GM23338 (cell line): ENCODE data around the gene SIGMAR1. TPM values are rescaled to one million over a fixed set of nuclear protein-coding genes. Genes with fewer than 3 reads are reported as not detected.

ENCODE experiments used
- ATAC-seq: fragments of 200-7000 bp; cut with Tn5 transposase; 3 replicates; pipeline ENCODE4 v1.9.1; 2020
- DNase-seq: peaks from one replicate; pipeline ENCODE4 v3.0.0-alpha.2; 2015; ENCODE audit warnings: low spot score
- H2AFZ ChIP-seq: fragments of 200-600 bp; sonication (generic); 2 replicates; pipeline ENCODE4 v1.8.0; 2016; ENCODE audit warnings: antibody characterized with exemption, mild to moderate bottlenecking, moderate library complexity
- H3F3A ChIP-seq: fragments of 200-600 bp; sonication (generic); replicated peaks from 2 replicates; pipeline ENCODE4 v1.8.0; 2017; ENCODE audit warnings: antibody characterized with exemption, mixed run types, low read depth
- H3K27ac ChIP-seq: fragments of 200-600 bp; sonication (generic); 2 replicates; pipeline ENCODE4 v1.6.1; 2016; ENCODE audit warnings: low read depth
- H3K27me3 ChIP-seq: fragments of 200-600 bp; sonication (generic); 2 replicates; pipeline ENCODE4 v1.8.0; 2016; ENCODE audit warnings: mild to moderate bottlenecking, mixed run types, moderate library complexity; ENCODE audit not compliant: insufficient read depth
- H3K36me3 ChIP-seq: fragments of 200-600 bp; sonication (generic); 2 replicates; pipeline ENCODE4 v1.8.0; 2016; ENCODE audit warnings: mild to moderate bottlenecking; ENCODE audit not compliant: insufficient read depth
- H3K4me1 ChIP-seq: fragments of 200-600 bp; sonication (generic); 2 replicates; pipeline ENCODE4 v1.8.0; 2016; ENCODE audit warnings: mild to moderate bottlenecking, moderate library complexity; ENCODE audit not compliant: insufficient read depth
- H3K4me2 ChIP-seq: fragments of 200-600 bp; sonication (generic); 2 replicates; pipeline ENCODE4 v1.7.1; 2017; ENCODE audit warnings: mixed run types
- H3K4me3 ChIP-seq: fragments of 200-600 bp; sonication (generic); 2 replicates; pipeline ENCODE4 v1.6.1; 2016; ENCODE audit warnings: mixed run types
- H3K79me2 ChIP-seq: fragments of 200-600 bp; sonication (generic); replicated peaks from 2 replicates; pipeline ENCODE4 v1.8.0; 2017; ENCODE audit warnings: mild to moderate bottlenecking; ENCODE audit not compliant: insufficient read depth
- H3K9me2 ChIP-seq: fragments of 200-600 bp; sonication (generic); 2 replicates; pipeline ENCODE4 v1.8.0; 2017; ENCODE audit not compliant: insufficient read depth
- H4K20me1 ChIP-seq: fragments of 200-600 bp; sonication (generic); replicated peaks from 2 replicates; pipeline ENCODE4 v1.8.0; 2017; ENCODE audit warnings: mild to moderate bottlenecking; ENCODE audit not compliant: insufficient read depth
- H3K27ac Mint-ChIP-seq: 2 replicates; pipeline ENCODE4 v1.8.0; 2020; ENCODE audit warnings: inconsistent platforms, mild to moderate bottlenecking, moderate library complexity, mixed read lengths
- H3K27me3 Mint-ChIP-seq: 3 replicates; pipeline ENCODE4 v1.8.0; 2022; ENCODE audit warnings: low read depth, mild to moderate bottlenecking, moderate library complexity, mixed read lengths, inconsistent platforms; ENCODE audit not compliant: insufficient read depth, poor library complexity
- H3K36me3 Mint-ChIP-seq: 3 replicates; pipeline ENCODE4 v1.8.0; 2021; ENCODE audit warnings: low read depth, mild to moderate bottlenecking, inconsistent platforms, moderate library complexity, mixed read lengths
- H3K4me1 Mint-ChIP-seq: 3 replicates; pipeline ENCODE4 v1.8.0; 2020; ENCODE audit warnings: mild to moderate bottlenecking, inconsistent platforms, mixed read lengths
- H3K4me3 Mint-ChIP-seq: 3 replicates; pipeline ENCODE4 v1.8.0; 2021; ENCODE audit warnings: moderate library complexity, mild to moderate bottlenecking, inconsistent platforms, mixed read lengths
- H3K9me3 Mint-ChIP-seq: 3 replicates; pipeline ENCODE4 v1.8.0; 2020; ENCODE audit warnings: moderate library complexity, mild to moderate bottlenecking, inconsistent platforms, mixed read lengths
- CREB1 ChIP-seq: fragments of 250-450 bp; sonication (Bioruptor Pico); IDR thresholded peaks from 2 replicates; pipeline ENCODE4 v1.5.0; 2020; ENCODE audit warnings: low read depth, mild to moderate bottlenecking, moderate library complexity
- CTCF ChIP-seq, 2 experiments: fragments of 200-600 bp in 1 of 2; sonication (generic) in 1 of 2; conservative IDR thresholded peaks; 2 replicates each; pipeline versions ENCODE4 v1.5.1 to v1.6.1; 2016 to 2017; ENCODE audit warnings: antibody characterized with exemption in 2 of 2, low read depth in 2 of 2, mild to moderate bottlenecking in 2 of 2, moderate library complexity in 1 of 2
- ETS1 ChIP-seq: IDR thresholded peaks from 2 replicates; pipeline ENCODE4 v1.6.1; 2016; ENCODE audit warnings: antibody characterized with exemption
- EZH2 ChIP-seq: fragments of 200-600 bp; sonication (generic); IDR thresholded peaks from one replicate; pipeline ENCODE4 v1.8.0; 2017; ENCODE audit warnings: antibody characterized with exemption, mild to moderate bottlenecking, low read depth; ENCODE audit not compliant: unreplicated experiment
- EZH2phosphoT487 ChIP-seq: fragments of 200-600 bp; sonication (generic); IDR thresholded peaks from one replicate; pipeline ENCODE4 v1.8.1; 2018; ENCODE audit warnings: antibody characterized with exemption; ENCODE audit not compliant: unreplicated experiment
- JUNB ChIP-seq: IDR thresholded peaks from one replicate; pipeline ENCODE4 v1.6.1; 2016; ENCODE audit warnings: antibody characterized with exemption; ENCODE audit not compliant: unreplicated experiment
- NANOG ChIP-seq: IDR thresholded peaks from 2 replicates; pipeline ENCODE4 v1.6.1; 2016; ENCODE audit warnings: antibody characterized with exemption, borderline replicate concordance
- POLR2AphosphoS5 ChIP-seq: IDR thresholded peaks from 2 replicates; pipeline ENCODE4 v1.6.1; 2016; ENCODE audit warnings: antibody characterized with exemption, low read depth
- REST ChIP-seq: IDR thresholded peaks from one replicate; pipeline ENCODE4 v1.6.1; 2018; ENCODE audit warnings: antibody characterized with exemption; ENCODE audit not compliant: unreplicated experiment
- STAT1 ChIP-seq: IDR thresholded peaks from one replicate; pipeline ENCODE4 v1.6.1; 2016; ENCODE audit warnings: antibody characterized with exemption; ENCODE audit not compliant: unreplicated experiment
- ZNF114 ChIP-seq: fragments of 250-450 bp; sonication (Bioruptor Pico); IDR thresholded peaks from 2 replicates; pipeline ENCODE4 v1.5.0; 2020; ENCODE audit warnings: mild to moderate bottlenecking, moderate library complexity
- ZNF331 ChIP-seq: fragments of 250-450 bp; sonication (Bioruptor Pico); IDR thresholded peaks from 2 replicates; pipeline ENCODE4 v1.5.0; 2020; ENCODE audit warnings: low read depth, mild to moderate bottlenecking, moderate library complexity
- ZNF462 ChIP-seq: fragments of 250-450 bp; sonication (Bioruptor Pico); IDR thresholded peaks from 2 replicates; pipeline ENCODE4 v1.5.0; 2020; ENCODE audit warnings: mild to moderate bottlenecking, moderate library complexity
- polyA plus RNA-seq: library from polyadenylated mRNA; unstranded; fragments of >200 nt; fragmentation: Nextera tagmentation; extraction: Ambion mirVana; gene quantifications from 2 replicates; pipeline ENCODE4 v1.2.1, GENCODE V29; 2016
- total RNA-seq: library from RNA; depleted of rRNA; stranded (reverse); fragments of >200 nt; shearing (Covaris generic); gene quantifications from 2 replicates; pipeline ENCODE4 v1.2.3, GENCODE V29; 2014

SIGMAR1 gene
- total and polyA plus RNA-seq, 2 experiments from 2014 or later: 82.3 to 167 TPM

GRCh38 chr9:34628656-34629490 lies 8.7 kb downstream of the SIGMAR1 start, which contains the start of gene ARID3C:
ARID3C (minus strand) TSS chr9:34629066; CDS start chr9:34628014, 1,052 bp downstream.
- Histone ChIP-seq H3K27ac (no peak within 1 kb of the TSS), H3K9me2 (no peaks in the 10 kb centered on the region), H3F3A (0 out of 2 replicates have a peak, but pooled peaks cover 3% of the 10 kb centered on the region), H3K4me3 (peak within 1 kb of the TSS; percentile 54), H2AFZ (peak within 1 kb of the TSS; percentile 81; the same call in 1 of the 2 replicates), H3K4me1 (peaks cover 13% of the 10 kb centered on the region; the same call in 1 of the 2 replicates), H4K20me1 (no peaks in the 10 kb centered on the region; the same call in 1 of the 2 replicates), H3K79me2 (no peaks in the 10 kb centered on the region), H3K36me3 (no peaks in the 10 kb centered on the region), H3K4me2 (peak within 1 kb of the TSS; percentile 81), H3K27me3 (peaks cover 92% of the 10 kb centered on the region)
- ATAC-seq: peak; percentile 79
- DNase-seq: peak; percentile 69
- TF ChIP-seq JUNB (no peak), POLR2AphosphoS5 (no peak), ETS1 (no peak), CTCF (conservative IDR thresholded peaks at IDR 0.05; ENCODE audit: low read depth in 2 of 2) (peak in 1 of 2 experiments; percentile 24; a peak in 1 of 4 replicates), CREB1 (CRISPR knock-in tag) (no peak), ZNF114 (CRISPR knock-in tag) (no peak), ZNF462 (CRISPR knock-in tag) (no peak), EZH2 (peak; percentile 85), STAT1 (no peak), NANOG (no peak), ZNF331 (CRISPR knock-in tag) (no peak), EZH2phosphoT487 (no peak), REST (no peak)
- H3K27me3 Mint-ChIP-seq: peaks cover 75% of the 10 kb centered on the region
- H3K27ac Mint-ChIP-seq: no peak within 1 kb of the TSS
- H3K36me3 Mint-ChIP-seq: peaks cover 4% of the 10 kb centered on the region; the same call in 1 of the 3 replicates
- H3K9me3 Mint-ChIP-seq: peaks cover 4% of the 10 kb centered on the region; the same call in 1 of the 3 replicates
- H3K4me1 Mint-ChIP-seq: peaks cover 29% of the 10 kb centered on the region
- H3K4me3 Mint-ChIP-seq: peak within 1 kb of the TSS; percentile 78
